Neural progenitor cell (in vitro differentiated cells): ENCODE data around the gene ARHGAP26.

Source experiments
- EZH2 ChIP-seq: fragments of 200-600 bp; sonication (generic); IDR thresholded peaks from 2 replicates; pipeline ENCODE4 v1.6.1; 2017; ENCODE audit warnings: antibody characterized with exemption, mild to moderate bottlenecking, moderate library complexity
- EZH2phosphoT487 ChIP-seq: fragments of 200-600 bp; sonication (generic); IDR thresholded peaks from 2 replicates; pipeline ENCODE4 v1.6.1; 2017; ENCODE audit warnings: antibody characterized with exemption
- TF ChIP-seq, protein P1 (sequence below): fragments of 200-600 bp; sonication (generic); IDR thresholded peaks from 2 replicates; pipeline ENCODE4 v1.5.1; 2017; ENCODE audit warnings: antibody characterized with exemption, mild to moderate bottlenecking

- TF ChIP-seq, protein P1, sequence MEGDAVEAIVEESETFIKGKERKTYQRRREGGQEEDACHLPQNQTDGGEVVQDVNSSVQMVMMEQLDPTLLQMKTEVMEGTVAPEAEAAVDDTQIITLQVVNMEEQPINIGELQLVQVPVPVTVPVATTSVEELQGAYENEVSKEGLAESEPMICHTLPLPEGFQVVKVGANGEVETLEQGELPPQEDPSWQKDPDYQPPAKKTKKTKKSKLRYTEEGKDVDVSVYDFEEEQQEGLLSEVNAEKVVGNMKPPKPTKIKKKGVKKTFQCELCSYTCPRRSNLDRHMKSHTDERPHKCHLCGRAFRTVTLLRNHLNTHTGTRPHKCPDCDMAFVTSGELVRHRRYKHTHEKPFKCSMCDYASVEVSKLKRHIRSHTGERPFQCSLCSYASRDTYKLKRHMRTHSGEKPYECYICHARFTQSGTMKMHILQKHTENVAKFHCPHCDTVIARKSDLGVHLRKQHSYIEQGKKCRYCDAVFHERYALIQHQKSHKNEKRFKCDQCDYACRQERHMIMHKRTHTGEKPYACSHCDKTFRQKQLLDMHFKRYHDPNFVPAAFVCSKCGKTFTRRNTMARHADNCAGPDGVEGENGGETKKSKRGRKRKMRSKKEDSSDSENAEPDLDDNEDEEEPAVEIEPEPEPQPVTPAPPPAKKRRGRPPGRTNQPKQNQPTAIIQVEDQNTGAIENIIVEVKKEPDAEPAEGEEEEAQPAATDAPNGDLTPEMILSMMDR = no peak
- no peak for TF ChIP-seq EZH2
- TF ChIP-seq EZH2phosphoT487 = no peak
These were observed 26.4 kb downstream of the ARHGAP26 start for GRCh38 chr5:142796492-142797109.
